ENCODE measurements around the gene SPINT3.

Gene SPINT3

GRCh38 chr20:45501600-45501999, 13.8 kb downstream of the SPINT3 start:
- no peaks in the 10 kb centered on the region for H4K20me1 ChIP-seq (ENCODE audit: insufficient read depth, low read length)
- no peaks in the 10 kb centered on the region for H3K9me2 ChIP-seq (replicated peaks; ENCODE audit: insufficient read depth, low read length)
- H3K4me2 ChIP-seq (ENCODE audit: low read depth, low read length) = no peak overlapping the region
- H3K36me3 ChIP-seq (replicated peaks; ENCODE audit: insufficient read depth, low read length) = no peaks in the 10 kb centered on the region
- no peak overlapping the region for H2AFZ ChIP-seq (ENCODE audit: low read length)
- no peaks in the 10 kb centered on the region for H3K79me2 ChIP-seq (ENCODE audit: low read length)
- H3F3A ChIP-seq (ENCODE audit: insufficient read depth, low read length) = 0 out of 2 replicates have a peak, but pooled peaks cover 2% of the 10 kb centered on the region
- H3K9me3 ChIP-seq (replicated peaks; ENCODE audit: insufficient read depth, low read length) = no peaks in the 10 kb centered on the region
- no peak for DNase-seq
- TF ChIP-seq CTCF (IDR thresholded peaks at IDR 0.05; ENCODE audit: low read length) (no peak), EZH2phosphoT487 (IDR thresholded peaks at IDR 0.05; ENCODE audit: low read length) (no peak), EZH2 (optimal IDR thresholded peaks at IDR 0.05; ENCODE audit: low read depth, low read length) (no peak)
- no peak overlapping the region for H3K9ac ChIP-seq (ENCODE audit: low read length)
- H3K27me3 ChIP-seq (replicated peaks; ENCODE audit: insufficient read depth, low read length) = no peaks in the 10 kb centered on the region
- no peak overlapping the region for H3K27ac ChIP-seq (ENCODE audit: low read length)
- H3K4me3 ChIP-seq (ENCODE audit: low read length) = no peak overlapping the region
- peaks cover 2% of the 10 kb centered on the region for H3K4me1 ChIP-seq (ENCODE audit: low read length)

- TF ChIP-seq CTCF (IDR thresholded peaks at IDR 0.05; ENCODE audit: low read length) (no peak), EZH2phosphoT487 (IDR thresholded peaks at IDR 0.05; ENCODE audit: low read length) (no peak), EZH2 (optimal IDR thresholded peaks at IDR 0.05; ENCODE audit: low read depth, low read length) (no peak)
- H4K20me1 ChIP-seq (ENCODE audit: insufficient read depth, low read length) = no peaks in the 10 kb centered on the region
- H3K27me3 ChIP-seq (replicated peaks; ENCODE audit: insufficient read depth, low read length) = no peaks in the 10 kb centered on the region
- no peaks in the 10 kb centered on the region for H3K79me2 ChIP-seq (ENCODE audit: low read length)
- no peaks in the 10 kb centered on the region for H3K4me1 ChIP-seq (ENCODE audit: low read length)
- H3K9ac ChIP-seq (ENCODE audit: low read length) = no peak overlapping the region
- no peak overlapping the region for H3K4me3 ChIP-seq (ENCODE audit: low read length)
- H2AFZ ChIP-seq (ENCODE audit: low read length) = no peak overlapping the region
- no peak for DNase-seq
- no peaks in the 10 kb centered on the region for H3K36me3 ChIP-seq (replicated peaks; ENCODE audit: insufficient read depth, low read length)
- H3K9me2 ChIP-seq (replicated peaks; ENCODE audit: insufficient read depth, low read length) = no peaks in the 10 kb centered on the region
- H3K9me3 ChIP-seq (replicated peaks; ENCODE audit: insufficient read depth, low read length) = no peaks in the 10 kb centered on the region
- H3F3A ChIP-seq (ENCODE audit: insufficient read depth, low read length) = no peaks in the 10 kb centered on the region
- no peak overlapping the region for H3K27ac ChIP-seq (ENCODE audit: low read length)
- H3K4me2 ChIP-seq (ENCODE audit: low read depth, low read length) = no peak overlapping the region
These were observed 15.4 kb downstream of the SPINT3 start for GRCh38 chr20:45500022-45500421.

GRCh38 chr20:45497971-45498494, 17.4 kb downstream of the SPINT3 start:
- no peak overlapping the region for H3K4me3 ChIP-seq (ENCODE audit: low read length)
- no peaks in the 10 kb centered on the region for H3K9me3 ChIP-seq (replicated peaks; ENCODE audit: insufficient read depth, low read length)
- H3K27me3 ChIP-seq (replicated peaks; ENCODE audit: insufficient read depth, low read length) = no peaks in the 10 kb centered on the region
- TF ChIP-seq EZH2 (optimal IDR thresholded peaks at IDR 0.05; ENCODE audit: low read depth, low read length) (no peak), EZH2phosphoT487 (IDR thresholded peaks at IDR 0.05; ENCODE audit: low read length) (no peak), CTCF (IDR thresholded peaks at IDR 0.05; ENCODE audit: low read length) (no peak)
- H3K27ac ChIP-seq (ENCODE audit: low read length) = no peak overlapping the region
- H3K9me2 ChIP-seq (replicated peaks; ENCODE audit: insufficient read depth, low read length) = no peaks in the 10 kb centered on the region
- no peaks in the 10 kb centered on the region for H3K36me3 ChIP-seq (replicated peaks; ENCODE audit: insufficient read depth, low read length)
- no peaks in the 10 kb centered on the region for H4K20me1 ChIP-seq (ENCODE audit: insufficient read depth, low read length)
- no peaks in the 10 kb centered on the region for H3F3A ChIP-seq (ENCODE audit: insufficient read depth, low read length)
- H3K9ac ChIP-seq (ENCODE audit: low read length) = no peak overlapping the region
- H3K4me1 ChIP-seq (ENCODE audit: low read length) = no peaks in the 10 kb centered on the region
- no peaks in the 10 kb centered on the region for H3K79me2 ChIP-seq (ENCODE audit: low read length)
- no peak overlapping the region for H2AFZ ChIP-seq (ENCODE audit: low read length)
- DNase-seq = no peak
- H3K4me2 ChIP-seq (ENCODE audit: low read depth, low read length) = no peak overlapping the region

All from MM.1S (cell line).